Measurements from ENCODE around the gene ARHGAP6.

GRCh38 chrX:11215191-11215921 lies 450.4 kb downstream of the ARHGAP6 start:
- TF ChIP-seq, protein P1, sequence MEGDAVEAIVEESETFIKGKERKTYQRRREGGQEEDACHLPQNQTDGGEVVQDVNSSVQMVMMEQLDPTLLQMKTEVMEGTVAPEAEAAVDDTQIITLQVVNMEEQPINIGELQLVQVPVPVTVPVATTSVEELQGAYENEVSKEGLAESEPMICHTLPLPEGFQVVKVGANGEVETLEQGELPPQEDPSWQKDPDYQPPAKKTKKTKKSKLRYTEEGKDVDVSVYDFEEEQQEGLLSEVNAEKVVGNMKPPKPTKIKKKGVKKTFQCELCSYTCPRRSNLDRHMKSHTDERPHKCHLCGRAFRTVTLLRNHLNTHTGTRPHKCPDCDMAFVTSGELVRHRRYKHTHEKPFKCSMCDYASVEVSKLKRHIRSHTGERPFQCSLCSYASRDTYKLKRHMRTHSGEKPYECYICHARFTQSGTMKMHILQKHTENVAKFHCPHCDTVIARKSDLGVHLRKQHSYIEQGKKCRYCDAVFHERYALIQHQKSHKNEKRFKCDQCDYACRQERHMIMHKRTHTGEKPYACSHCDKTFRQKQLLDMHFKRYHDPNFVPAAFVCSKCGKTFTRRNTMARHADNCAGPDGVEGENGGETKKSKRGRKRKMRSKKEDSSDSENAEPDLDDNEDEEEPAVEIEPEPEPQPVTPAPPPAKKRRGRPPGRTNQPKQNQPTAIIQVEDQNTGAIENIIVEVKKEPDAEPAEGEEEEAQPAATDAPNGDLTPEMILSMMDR (conservative IDR thresholded peaks at IDR 0.05; ENCODE audit: low read depth, low read length): no peak
- TF ChIP-seq POLR2A (IDR thresholded peaks at IDR 0.05; ENCODE audit: low read depth, low read length) (no peak), RAD21 (IDR thresholded peaks at IDR 0.05; ENCODE audit: low read length) (no peak), MAZ (IDR thresholded peaks at IDR 0.05; ENCODE audit: borderline replicate concordance, low read depth, low read length) (no peak), SMC3 (IDR thresholded peaks at IDR 0.05; ENCODE audit: low read depth, low read length) (no peak), FOS (IDR thresholded peaks at IDR 0.05; ENCODE audit: low read depth, low read length) (no peak), BHLHE40 (IDR thresholded peaks at IDR 0.05; ENCODE audit: low read depth, low read length) (no peak), NFE2L2 (IDR thresholded peaks at IDR 0.05; ENCODE audit: low read depth, low read length) (no peak), MAFK (IDR thresholded peaks at IDR 0.05; ENCODE audit: low read depth, low read length) (no peak), RCOR1 (IDR thresholded peaks at IDR 0.05; ENCODE audit: insufficient replicate concordance, low read length) (no peak)
